GM18907 (cell line): ENCODE measurements around the gene PLLP.

Experiments used
- ATAC-seq: cut with Tn5 transposase; IDR thresholded peaks from one replicate; pipeline ENCODE4 v1.9.1; 2021; ENCODE audit warnings: mild to moderate bottlenecking, moderate library complexity; ENCODE audit not compliant: unreplicated experiment

The PLLP gene

GRCh38 chr16:57257455-57258070 is 26.9 kb downstream of the PLLP start:
- no peak for ATAC-seq

GRCh38 chr16:57256601-57257395 is 27.7 kb downstream of the PLLP start:
- no peak for ATAC-seq

- ATAC-seq, result no peak
Observed at GRCh38 chr16:57255686-57256415, 28.6 kb downstream of the PLLP start.

GRCh38 chr16:57253466-57253865 is 31.0 kb downstream of the PLLP start:
- no peak for ATAC-seq

- no peak for ATAC-seq
Observed at GRCh38 chr16:57252148-57252721, 32.2 kb downstream of the PLLP start.

- no peak for ATAC-seq
Observed at GRCh38 chr16:57251352-57251751, 33.1 kb downstream of the PLLP start.

GRCh38 chr16:57245472-57246113 is 38.9 kb downstream of the PLLP start:
- ATAC-seq, result peak; percentile 31

GRCh38 chr16:57244767-57245471 is 39.6 kb downstream of the PLLP start, which contains the start of gene ARL2BP:
Gene ARL2BP, plus strand, starts transcription at chr16:57245259. Its CDS starts 109 bp downstream, at chr16:57245368.
- peak; percentile 94 for ATAC-seq

- peak; percentile 32 for ATAC-seq
Observed at GRCh38 chr16:57244463-57244766, 40.1 kb downstream of the PLLP start.

DNA sequence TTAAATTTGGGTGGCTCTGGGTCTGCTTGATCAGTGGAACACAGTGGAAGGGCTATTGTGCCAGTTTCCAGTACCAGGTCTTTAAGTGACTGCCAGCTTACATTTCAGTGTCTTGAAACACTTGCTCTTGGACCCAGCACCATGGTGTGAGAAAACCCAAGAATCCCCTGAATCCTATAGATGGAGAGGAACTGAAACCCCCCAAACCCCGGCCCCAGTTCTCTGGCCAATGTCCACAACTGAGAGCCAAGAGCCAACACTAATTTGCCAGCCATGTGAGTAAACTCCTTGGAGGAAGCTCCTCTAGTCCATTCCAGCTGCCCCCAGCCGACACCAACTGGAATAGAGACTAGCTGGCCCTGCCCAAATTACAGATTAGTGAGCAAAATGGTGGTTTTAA is 41.8 kb downstream of the PLLP start:
- no peak for ATAC-seq

- ATAC-seq, result no peak
Observed at GRCh38 chr16:57240851-57241250, 43.6 kb downstream of the PLLP start.

- ATAC-seq, result no peak
Observed at GRCh38 chr16:57239107-57239506, 45.4 kb downstream of the PLLP start.

GRCh38 chr16:57238682-57239081 is 45.8 kb downstream of the PLLP start:
- no peak for ATAC-seq

DNA sequence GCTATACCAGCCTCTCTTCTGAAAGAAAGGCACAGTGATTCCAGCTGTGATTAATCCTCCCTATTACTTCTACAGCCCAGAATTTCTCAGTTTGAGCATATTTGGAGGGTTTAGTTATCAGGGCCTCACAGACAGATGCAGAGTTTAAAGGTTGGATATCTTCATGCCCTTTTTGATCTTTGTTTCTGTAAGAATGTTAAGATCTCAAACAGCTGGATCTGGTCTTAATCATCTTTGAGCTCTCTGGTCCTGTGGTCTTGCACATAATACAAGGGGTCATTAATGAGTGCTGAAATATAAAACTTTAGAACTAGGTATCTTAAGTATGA is 48.5 kb downstream of the PLLP start:
- ATAC-seq, result no peak

- ATAC-seq, result no peak
Observed at GRCh38 chr16:57235128-57236021, 49.1 kb downstream of the PLLP start.

GRCh38 chr16:57234707-57235092 is 49.8 kb downstream of the PLLP start:
- ATAC-seq, result no peak

GRCh38 chr16:57233944-57234706 is 50.3 kb downstream of the PLLP start:
- ATAC-seq, result no peak

DNA sequence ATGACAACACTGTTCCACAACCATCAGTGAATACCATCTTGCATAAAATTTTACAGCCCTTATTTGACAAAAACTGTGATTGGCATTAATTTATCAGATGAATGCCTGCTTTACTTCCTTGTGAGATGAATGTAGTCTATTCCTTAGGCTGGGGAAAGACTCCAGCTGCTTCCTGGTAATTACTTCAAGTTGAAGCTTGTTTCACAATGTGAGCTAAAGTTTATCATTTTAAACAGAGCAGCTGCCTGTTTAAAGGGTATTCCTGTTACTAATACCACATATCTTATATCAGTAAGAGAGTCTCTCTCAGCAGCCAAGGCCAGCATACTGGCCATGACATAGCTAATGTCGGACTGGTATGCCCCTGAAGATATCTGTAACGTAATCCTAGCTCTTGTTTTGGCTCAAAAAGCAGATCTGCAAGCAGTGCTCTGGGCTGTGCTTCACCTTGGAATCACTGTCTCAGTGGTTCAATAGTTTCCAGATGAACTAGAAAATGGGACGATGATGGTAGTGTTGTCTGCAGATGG is 52.6 kb downstream of the PLLP start:
- ATAC-seq, result no peak

GRCh38 chr16:57229079-57229478 is 55.4 kb downstream of the PLLP start:
- no peak for ATAC-seq
